HepG2 (cell line): Measurements from ENCODE around the gene S100Z. TPM values are rescaled to one million over a fixed set of nuclear protein-coding genes. Genes with fewer than 3 reads are reported as not detected.

Source experiments
- CBX1 ChIP-seq: IDR thresholded peaks from one replicate; pipeline ENCODE4 v1.6.1; 2016; ENCODE audit warnings: antibody characterized with exemption, low read depth
- CREM ChIP-seq, 2 experiments: sonication (generic) in 1 of 2; formaldehyde crosslinking in 1 of 2; IDR thresholded peaks; 2 replicates each; pipeline versions ENCODE4 v1.4.0 to v1.6.1; 2016 to 2020; ENCODE audit warnings: antibody characterized with exemption in 1 of 2, mild to moderate bottlenecking in 1 of 2, missing genetic modification reagents in 1 of 2
- MYPOP ChIP-seq: sonication (generic); formaldehyde crosslinking; IDR thresholded peaks from 2 replicates; pipeline ENCODE4 v1.8.1; 2023; ENCODE audit warnings: mild to moderate bottlenecking, moderate library complexity, missing genetic modification reagents
- PTBP1 ChIP-seq: fragments of 200-400 bp; formaldehyde crosslinking; IDR thresholded peaks from 2 replicates; pipeline ENCODE4 v1.6.1; 2018; ENCODE audit warnings: low read length, low read depth; ENCODE audit not compliant: poor library complexity, severe bottlenecking
- RFXAP ChIP-seq: sonication (generic); formaldehyde crosslinking; IDR thresholded peaks from 2 replicates; pipeline ENCODE4 v1.4.0; 2020; ENCODE audit warnings: missing genetic modification reagents, borderline replicate concordance
- ZNF282 ChIP-seq: fragments of 450-650 bp; IDR thresholded peaks from 2 replicates; pipeline ENCODE4 v1.6.1; 2018; ENCODE audit not compliant: partially characterized antibody
- ZNF292 ChIP-seq: sonication (generic); formaldehyde crosslinking; IDR thresholded peaks from 2 replicates; pipeline ENCODE4 v1.8.1; 2022; ENCODE audit warnings: mild to moderate bottlenecking, low read depth, missing genetic modification reagents, borderline replicate concordance
- ZNF451 ChIP-seq: sonication (generic); formaldehyde crosslinking; IDR thresholded peaks from 2 replicates; pipeline ENCODE4 v1.5.0; 2020; ENCODE audit warnings: mild to moderate bottlenecking, missing genetic modification reagents
- ZNF543 ChIP-seq: sonication (generic); formaldehyde crosslinking; IDR thresholded peaks from 2 replicates; pipeline ENCODE4 v1.4.0; 2020; ENCODE audit warnings: mild to moderate bottlenecking, missing genetic modification reagents
- ZNF609 ChIP-seq: sonication (generic); formaldehyde crosslinking; IDR thresholded peaks from 2 replicates; pipeline ENCODE4 v1.4.0; 2020; ENCODE audit warnings: mild to moderate bottlenecking, missing genetic modification reagents, borderline replicate concordance
- ZNF614 ChIP-seq: IDR thresholded peaks from 2 replicates; pipeline ENCODE4 v1.6.1; 2018; ENCODE audit warnings: missing biosample characterization, missing genetic modification reagents, inconsistent platforms, borderline replicate concordance
- ZNF777 ChIP-seq: sonication (generic); formaldehyde crosslinking; IDR thresholded peaks from 2 replicates; pipeline ENCODE4 v1.4.0; 2020; ENCODE audit warnings: missing genetic modification reagents
- ZNF883 ChIP-seq: sonication (generic); formaldehyde crosslinking; IDR thresholded peaks from 2 replicates; pipeline ENCODE4 v1.5.1; 2020; ENCODE audit warnings: mild to moderate bottlenecking, missing genetic modification reagents; ENCODE audit errors: not compliant biosample characterization
- polyA plus RNA-seq, 8 experiments: library from polyadenylated mRNA; depleted of rRNA in 3 of 8; stranded (reverse) in 7 of 8; unstranded in 1 of 8; fragments of >200 nt; fragmentation: Illumina TruSeq in 4 of 8; extraction: Trizol in 4 of 8; gene quantifications; 2 replicates each; pipeline versions ENCODE4 v1.2.1 to v1.2.3, GENCODE V29; 2011 to 2016; ENCODE audit warnings: low read depth in 4 of 8, missing spikeins in 1 of 8, mixed read lengths in 1 of 8; ENCODE audit not compliant: insufficient read depth in 1 of 8
- total RNA-seq, 5 experiments: library from RNA; depleted of rRNA; stranded (reverse); fragments of >200 nt; fragmentation: Illumina TruSeq; extraction: Trizol; gene quantifications; 2 replicates each; pipeline ENCODE4 v1.2.3, GENCODE V29; 2016; ENCODE audit warnings: low read depth in 1 of 5
- TF ChIP-seq, protein P1 (sequence below): sonication (generic); formaldehyde crosslinking; IDR thresholded peaks from 2 replicates; pipeline ENCODE4 v1.4.0; 2020; ENCODE audit warnings: missing genetic modification reagents
- TF ChIP-seq, protein P2 (sequence below): sonication (generic); formaldehyde crosslinking; IDR thresholded peaks from 2 replicates; pipeline ENCODE4 v1.5.0; 2020; ENCODE audit warnings: missing genetic modification reagents
- TF ChIP-seq, protein P3 (sequence below): IDR thresholded peaks from 2 replicates; pipeline ENCODE4 v1.6.1; 2018; ENCODE audit warnings: missing genetic modification reagents, mild to moderate bottlenecking, missing compliant biosample characterization
- TF ChIP-seq, protein P4 (sequence below): sonication (generic); formaldehyde crosslinking; IDR thresholded peaks from 2 replicates; pipeline ENCODE4 v1.4.0; 2020; ENCODE audit warnings: missing genetic modification reagents

Gene S100Z
- total and polyA plus RNA-seq, 2 of the 13 experiments (the other 11 are each of a cell fraction or from before 2014, with no cell fraction given) = 0.22 TPM; not detected in 1

DNA sequence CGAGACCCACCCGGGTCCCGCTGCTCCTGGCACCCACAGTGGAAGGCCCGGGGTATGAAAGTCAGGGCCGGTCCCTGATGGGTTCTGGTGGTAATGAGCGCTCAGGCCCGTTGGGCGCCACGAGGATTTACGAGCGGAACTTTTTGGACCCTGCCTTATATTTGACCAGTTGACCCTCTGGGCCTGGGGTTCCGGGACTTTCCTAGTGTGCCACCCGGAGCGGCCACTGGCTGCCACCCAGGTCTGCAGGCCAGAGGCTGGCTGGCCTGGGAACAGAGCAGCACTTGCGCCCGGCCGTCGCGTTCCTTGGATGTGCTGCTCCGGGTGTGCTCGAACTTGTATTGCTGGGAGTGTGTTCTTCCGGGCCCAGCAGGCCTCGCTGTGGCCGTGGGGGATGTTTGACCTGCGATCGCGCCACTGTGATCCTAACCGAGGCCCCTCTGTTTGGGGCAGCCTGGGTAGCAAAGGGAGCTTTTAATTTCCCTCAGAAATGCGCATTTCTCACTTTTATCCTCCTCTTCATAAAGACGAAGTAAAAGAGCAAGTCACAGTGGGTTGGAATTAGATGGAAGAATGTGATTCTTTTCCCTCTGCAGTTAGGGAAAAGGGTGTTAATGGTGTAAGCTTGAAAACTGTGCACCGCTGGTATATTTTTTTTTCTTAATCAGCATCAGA is 29.8 kb upstream of the S100Z start (continued):
- peak; percentile 20 for TF ChIP-seq PTBP1
- no peak for TF ChIP-seq MYPOP (CRISPR knock-in tag)
- no peak for TF ChIP-seq ZNF282
- TF ChIP-seq, protein P1, sequence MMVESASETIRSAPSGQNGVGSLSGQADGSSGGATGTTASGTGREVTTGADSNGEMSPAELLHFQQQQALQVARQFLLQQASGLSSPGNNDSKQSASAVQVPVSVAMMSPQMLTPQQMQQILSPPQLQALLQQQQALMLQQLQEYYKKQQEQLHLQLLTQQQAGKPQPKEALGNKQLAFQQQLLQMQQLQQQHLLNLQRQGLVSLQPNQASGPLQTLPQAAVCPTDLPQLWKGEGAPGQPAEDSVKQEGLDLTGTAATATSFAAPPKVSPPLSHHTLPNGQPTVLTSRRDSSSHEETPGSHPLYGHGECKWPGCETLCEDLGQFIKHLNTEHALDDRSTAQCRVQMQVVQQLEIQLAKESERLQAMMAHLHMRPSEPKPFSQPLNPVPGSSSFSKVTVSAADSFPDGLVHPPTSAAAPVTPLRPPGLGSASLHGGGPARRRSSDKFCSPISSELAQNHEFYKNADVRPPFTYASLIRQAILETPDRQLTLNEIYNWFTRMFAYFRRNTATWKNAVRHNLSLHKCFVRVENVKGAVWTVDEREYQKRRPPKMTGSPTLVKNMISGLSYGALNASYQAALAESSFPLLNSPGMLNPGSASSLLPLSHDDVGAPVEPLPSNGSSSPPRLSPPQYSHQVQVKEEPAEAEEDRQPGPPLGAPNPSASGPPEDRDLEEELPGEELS (CRISPR knock-in tag) = 0 out of 2 replicates have a peak, but pooled peaks have one; percentile 4
- TF ChIP-seq ZNF451 (CRISPR knock-in tag) = no peak
- TF ChIP-seq, protein P2, sequence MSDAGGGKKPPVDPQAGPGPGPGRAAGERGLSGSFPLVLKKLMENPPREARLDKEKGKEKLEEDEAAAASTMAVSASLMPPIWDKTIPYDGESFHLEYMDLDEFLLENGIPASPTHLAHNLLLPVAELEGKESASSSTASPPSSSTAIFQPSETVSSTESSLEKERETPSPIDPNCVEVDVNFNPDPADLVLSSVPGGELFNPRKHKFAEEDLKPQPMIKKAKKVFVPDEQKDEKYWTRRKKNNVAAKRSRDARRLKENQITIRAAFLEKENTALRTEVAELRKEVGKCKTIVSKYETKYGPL (CRISPR knock-in tag) = no peak
- TF ChIP-seq, protein P3, sequence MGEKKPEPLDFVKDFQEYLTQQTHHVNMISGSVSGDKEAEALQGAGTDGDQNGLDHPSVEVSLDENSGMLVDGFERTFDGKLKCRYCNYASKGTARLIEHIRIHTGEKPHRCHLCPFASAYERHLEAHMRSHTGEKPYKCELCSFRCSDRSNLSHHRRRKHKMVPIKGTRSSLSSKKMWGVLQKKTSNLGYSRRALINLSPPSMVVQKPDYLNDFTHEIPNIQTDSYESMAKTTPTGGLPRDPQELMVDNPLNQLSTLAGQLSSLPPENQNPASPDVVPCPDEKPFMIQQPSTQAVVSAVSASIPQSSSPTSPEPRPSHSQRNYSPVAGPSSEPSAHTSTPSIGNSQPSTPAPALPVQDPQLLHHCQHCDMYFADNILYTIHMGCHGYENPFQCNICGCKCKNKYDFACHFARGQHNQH (CRISPR knock-in tag) = 0 out of 2 replicates have a peak, but pooled peaks have one; percentile 30
- TF ChIP-seq ZNF614 (CRISPR knock-in tag) = peak; percentile 10; the same call in 1 of the 2 replicates
- no peak for TF ChIP-seq ZNF883
- no peak for TF ChIP-seq ZNF543 (CRISPR knock-in tag)
- peak; percentile 53 for TF ChIP-seq ZNF777 (CRISPR knock-in tag)
- peak; percentile 49; the same call in 1 of the 2 replicates for TF ChIP-seq RFXAP (CRISPR knock-in tag)
- TF ChIP-seq ZNF292 = no peak
- TF ChIP-seq CBX1 = no peak
- no peak for TF ChIP-seq ZNF609 (CRISPR knock-in tag)
- TF ChIP-seq CREM (IDR thresholded peaks at IDR 0.05) = no peak
- TF ChIP-seq CREM (CRISPR knock-in tag; IDR thresholded peaks at IDR 0.05) = no peak
- TF ChIP-seq, protein P4, sequence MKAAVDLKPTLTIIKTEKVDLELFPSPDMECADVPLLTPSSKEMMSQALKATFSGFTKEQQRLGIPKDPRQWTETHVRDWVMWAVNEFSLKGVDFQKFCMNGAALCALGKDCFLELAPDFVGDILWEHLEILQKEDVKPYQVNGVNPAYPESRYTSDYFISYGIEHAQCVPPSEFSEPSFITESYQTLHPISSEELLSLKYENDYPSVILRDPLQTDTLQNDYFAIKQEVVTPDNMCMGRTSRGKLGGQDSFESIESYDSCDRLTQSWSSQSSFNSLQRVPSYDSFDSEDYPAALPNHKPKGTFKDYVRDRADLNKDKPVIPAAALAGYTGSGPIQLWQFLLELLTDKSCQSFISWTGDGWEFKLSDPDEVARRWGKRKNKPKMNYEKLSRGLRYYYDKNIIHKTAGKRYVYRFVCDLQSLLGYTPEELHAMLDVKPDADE (CRISPR knock-in tag) = no peak
